ENCODE measurements around the gene NKTR. TPM values are rescaled to one million over a fixed set of nuclear protein-coding genes. Genes with fewer than 3 reads are reported as not detected.

Gene NKTR
- polyA plus RNA-seq, 4 donors: 52.4 to 201 (median 108) TPM

- no peak for DNase-seq (ENCODE audit: low read depth in 4 of 4, low spot score in 2 of 4)
Observed at GRCh38 chr3:42647821-42648459, 47.5 kb downstream of the NKTR start.

- no peak for DNase-seq (ENCODE audit: low read depth in 4 of 4, low spot score in 2 of 4)
Observed at GRCh38 chr3:42649006-42649405, 48.5 kb downstream of the NKTR start.

GRCh38 chr3:42649783-42650182, 49.3 kb downstream of the NKTR start:
- no peak for DNase-seq (ENCODE audit: low read depth in 4 of 4, low spot score in 2 of 4)

DNA sequence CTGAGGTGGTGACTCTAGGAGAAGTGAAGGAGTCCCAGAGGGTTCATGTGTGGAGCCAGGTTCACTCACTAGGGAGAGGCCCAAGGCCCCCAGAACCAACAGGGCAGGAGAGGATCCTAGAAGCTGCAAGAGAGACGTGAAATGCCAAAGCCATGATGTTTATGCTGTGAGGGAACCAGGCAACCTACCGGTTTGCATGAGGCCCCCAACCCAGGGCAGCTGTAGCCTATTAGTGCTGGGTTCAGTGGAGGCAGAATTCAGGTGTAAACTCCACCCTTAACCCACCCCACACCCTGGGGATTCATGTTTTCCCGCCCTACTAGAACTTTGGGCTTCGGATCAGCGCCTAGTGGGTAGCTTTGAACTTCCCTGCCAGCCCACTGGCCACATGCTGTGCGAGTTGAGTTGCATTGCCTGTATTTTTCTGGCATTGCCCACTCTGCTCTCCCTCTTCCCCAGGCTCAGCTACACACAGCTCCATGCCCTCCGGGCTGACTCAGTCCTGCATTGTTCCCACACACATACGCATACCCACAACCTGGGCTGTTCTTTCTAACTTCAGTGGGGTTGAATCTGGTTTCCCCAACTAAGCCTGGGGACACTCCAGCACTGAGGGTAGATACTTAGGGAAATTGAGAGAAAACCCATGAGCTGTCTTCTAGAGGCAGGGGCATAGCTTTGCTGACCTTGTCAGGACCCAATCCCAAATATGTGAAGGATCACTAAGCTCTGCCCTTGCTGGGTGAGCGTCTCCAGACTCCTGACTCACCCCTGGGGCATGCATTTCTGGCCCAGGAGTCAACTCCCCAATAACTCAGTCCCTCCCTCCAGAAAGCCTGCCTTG, 51.0 kb downstream of the NKTR start:
- DNase-seq (ENCODE audit: low read depth in 4 of 4, low spot score in 2 of 4): no peak

DNA sequence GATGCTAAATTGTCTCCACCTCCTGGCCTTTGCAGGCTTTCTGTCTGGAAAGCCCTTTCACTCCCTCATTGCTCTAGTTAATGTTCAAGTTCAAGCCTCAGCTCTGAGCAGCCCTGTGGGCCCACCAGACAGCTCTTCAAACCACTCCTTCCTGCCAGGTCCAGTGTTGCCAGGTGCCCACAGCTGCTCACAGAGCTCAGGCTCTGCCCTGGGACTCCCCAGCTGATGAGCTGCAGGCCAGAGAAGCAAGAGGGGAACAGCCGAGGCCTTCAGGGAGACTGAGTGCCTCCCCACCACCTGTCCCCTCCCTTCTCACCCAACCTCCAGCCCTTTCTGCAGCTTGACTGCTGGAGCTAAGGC, 51.7 kb downstream of the NKTR start:
- DNase-seq (ENCODE audit: low read depth in 4 of 4, low spot score in 2 of 4): no peak

GRCh38 chr3:42652611-42653302, 52.3 kb downstream of the NKTR start:
- no peak for DNase-seq (ENCODE audit: low read depth in 4 of 4, low spot score in 2 of 4)

DNA sequence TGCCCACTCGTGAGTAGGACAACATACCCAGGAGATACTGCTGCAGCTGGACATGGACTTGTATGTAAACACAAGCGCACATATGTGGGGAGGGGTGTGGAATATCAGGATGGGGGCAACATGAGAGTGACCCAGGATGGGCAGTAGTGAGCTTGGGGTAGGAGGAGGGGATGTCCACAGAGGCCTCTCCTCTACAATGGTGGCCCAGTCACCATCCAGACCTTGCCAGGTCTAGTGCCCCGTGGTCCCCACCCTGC, 52.7 kb downstream of the NKTR start:
- no peak for DNase-seq (ENCODE audit: low read depth in 4 of 4, low spot score in 2 of 4)

GRCh38 chr3:42653560-42654330, 53.3 kb downstream of the NKTR start, which contains the start of gene ZBTB47:
TSS of gene ZBTB47 (plus strand) at chr3:42653697. CDS start at chr3:42658356, 4,659 bp downstream.
- no peak for DNase-seq (ENCODE audit: low read depth in 4 of 4, low spot score in 2 of 4)

- peak in 2 of 4 donors; percentile 41 to 48 for DNase-seq (ENCODE audit: low read depth in 4 of 4, low spot score in 2 of 4)
Observed at GRCh38 chr3:42654331-42655201, 54.1 kb downstream of the NKTR start.

DNA sequence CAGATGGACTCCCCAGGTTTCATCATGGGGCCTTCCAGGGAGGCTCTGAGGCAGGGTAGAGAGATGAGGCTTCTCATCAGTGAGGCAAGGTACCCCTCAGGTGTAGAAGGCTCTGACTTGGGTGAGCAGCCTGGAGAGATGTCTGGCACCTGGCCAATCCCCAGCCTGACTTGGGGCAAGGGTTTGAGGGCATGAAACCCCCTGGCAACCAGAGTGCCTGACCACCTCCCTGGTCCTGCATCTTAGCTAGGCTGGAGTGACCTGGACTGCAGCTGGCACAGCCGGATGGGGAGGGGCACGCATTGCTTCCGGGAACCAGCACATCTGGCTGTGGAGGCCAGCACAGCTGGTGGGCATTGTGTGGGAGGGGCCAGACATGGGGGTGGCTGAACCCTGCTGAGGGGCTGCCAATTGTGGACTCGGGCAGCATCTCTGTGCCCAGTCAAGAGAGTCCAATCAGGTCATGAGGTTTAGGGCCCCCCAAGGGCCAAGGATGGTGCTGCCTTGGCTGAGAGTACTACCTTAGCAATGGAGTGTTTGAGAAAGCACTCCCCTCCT, 54.9 kb downstream of the NKTR start:
- no peak for DNase-seq (ENCODE audit: low read depth in 4 of 4, low spot score in 2 of 4)

DNA sequence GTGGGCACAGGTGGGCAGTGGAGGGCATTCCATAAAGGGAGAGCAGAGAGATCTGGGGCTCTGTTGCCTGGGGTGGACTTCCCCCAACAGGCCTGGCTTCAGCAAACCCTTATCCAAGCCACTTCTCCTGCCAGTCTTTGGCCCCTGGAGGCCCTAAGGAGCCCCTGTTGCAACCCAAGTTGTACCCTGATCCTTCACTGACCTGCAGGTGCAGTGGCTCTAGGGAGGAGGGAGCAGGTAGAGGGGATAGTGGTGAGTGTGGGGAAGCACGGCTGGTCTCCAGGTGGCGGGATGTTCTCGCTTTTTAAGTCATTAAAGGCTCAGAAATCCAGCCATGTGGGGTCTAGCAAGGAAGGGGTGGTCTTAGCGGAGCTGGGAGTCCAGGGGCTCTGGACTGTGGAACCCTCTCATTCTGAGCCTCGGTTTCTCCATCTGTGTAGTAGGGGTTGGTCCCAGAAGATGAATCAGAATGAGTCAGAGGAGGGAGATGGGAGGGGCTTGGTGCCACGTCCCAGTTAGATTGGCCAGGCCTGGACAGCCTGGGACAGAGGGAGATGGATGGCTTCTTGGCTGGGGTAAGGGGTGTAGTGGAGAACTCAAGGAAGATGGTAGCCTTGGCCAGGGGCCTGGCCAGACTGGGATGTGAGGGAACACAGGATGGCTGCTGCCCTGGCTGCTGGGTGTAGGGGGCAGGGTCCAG, 55.6 kb downstream of the NKTR start:
- DNase-seq (ENCODE audit: low read depth in 4 of 4, low spot score in 2 of 4): no peak

DNA sequence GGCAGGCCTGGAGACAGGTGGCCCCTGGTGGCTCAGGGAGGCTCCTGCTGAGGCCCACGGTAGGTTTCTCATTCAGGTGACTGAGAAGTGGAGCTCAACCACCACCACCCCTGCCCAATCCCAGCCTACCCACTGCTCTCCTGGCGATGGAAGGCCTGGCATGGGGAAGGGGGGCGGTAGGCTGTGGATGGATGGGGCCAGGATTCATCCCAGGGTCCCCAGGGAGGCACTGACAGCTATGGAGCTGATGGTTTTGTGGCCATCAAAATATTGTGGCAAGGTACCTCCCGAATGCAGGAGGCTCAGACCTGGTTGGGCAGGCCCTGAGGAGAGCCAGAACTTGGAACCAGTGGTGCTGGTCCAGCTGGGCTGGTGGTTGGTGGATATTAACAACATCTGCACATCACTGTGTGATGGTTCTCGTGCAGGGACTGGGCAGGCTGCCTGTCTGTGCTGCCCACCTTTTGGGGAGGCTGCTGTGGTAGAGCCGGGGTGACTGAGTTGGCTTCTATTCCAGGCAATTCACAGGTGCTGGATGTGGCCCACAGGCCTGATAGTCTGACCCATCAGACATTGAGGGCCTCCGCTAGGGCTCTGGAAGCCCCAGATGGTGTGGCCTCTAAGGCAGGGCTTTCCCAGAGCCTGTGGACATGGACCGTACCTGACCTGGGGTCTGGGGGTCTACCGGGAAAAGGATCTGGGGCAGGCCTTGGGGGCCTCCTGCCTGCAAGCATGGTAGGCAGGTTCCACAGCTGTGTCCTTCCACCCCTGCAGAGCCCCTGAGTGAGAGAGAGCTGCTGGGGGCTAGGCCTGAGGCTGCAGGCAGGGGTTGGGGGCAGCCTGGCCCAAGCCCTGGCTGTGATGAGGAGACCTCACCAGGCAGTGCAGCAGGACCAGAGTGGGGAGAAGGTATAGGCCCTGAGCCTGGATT, 56.5 kb downstream of the NKTR start:
- DNase-seq (ENCODE audit: low read depth in 4 of 4, low spot score in 2 of 4): no peak

DNA sequence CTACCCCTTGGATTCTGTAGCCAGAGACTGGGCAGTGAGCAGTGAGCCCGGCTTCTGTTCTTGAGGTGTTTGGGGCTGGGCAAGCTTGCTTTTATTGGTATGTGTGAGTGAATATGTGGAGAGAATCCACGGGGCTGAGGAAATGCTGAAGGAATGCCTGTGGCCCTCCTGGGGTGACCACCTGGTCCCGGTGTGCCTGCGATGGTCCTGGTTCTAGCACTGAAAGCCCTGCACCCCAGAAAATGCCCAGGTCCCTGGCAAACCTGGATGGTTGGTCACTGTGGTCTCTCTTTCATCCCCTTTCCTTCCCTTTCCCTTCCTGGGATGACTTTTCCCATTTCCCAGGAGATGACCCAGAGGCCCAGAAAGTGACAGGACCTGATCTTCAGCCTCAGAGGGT, 57.2 kb downstream of the NKTR start:
- DNase-seq (ENCODE audit: low read depth in 4 of 4, low spot score in 2 of 4): no peak

DNA sequence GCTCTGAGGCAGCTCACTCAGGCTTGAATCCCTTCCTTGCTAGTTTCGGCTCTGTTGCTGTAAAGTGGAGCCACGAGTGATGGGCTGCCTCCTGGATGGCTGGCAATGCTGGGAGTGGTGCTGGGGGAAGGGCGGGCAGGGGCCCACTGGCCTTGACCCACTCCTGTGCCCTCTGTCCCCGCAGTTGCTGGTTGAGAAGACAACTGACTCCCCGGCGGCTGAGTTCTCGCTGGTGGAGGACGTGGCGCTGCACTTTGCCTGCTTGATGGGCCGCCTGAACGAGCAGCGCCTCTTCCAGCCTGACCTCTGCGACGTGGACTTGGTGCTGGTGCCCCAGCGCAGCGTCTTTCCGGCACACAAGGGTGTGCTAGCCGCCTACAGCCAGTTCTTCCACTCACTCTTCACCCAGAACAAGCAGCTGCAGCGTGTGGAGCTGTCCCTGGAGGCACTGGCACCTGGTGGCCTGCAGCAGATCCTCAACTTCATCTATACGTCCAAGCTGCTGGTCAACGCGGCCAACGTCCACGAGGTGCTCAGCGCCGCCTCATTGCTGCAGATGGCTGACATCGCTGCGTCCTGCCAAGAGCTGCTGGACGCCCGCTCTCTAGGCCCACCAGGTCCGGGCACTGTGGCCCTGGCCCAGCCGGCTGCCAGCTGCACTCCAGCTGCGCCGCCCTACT, 57.7 kb downstream of the NKTR start:
- DNase-seq (ENCODE audit: low read depth in 4 of 4, low spot score in 2 of 4): no peak

- DNase-seq (ENCODE audit: low read depth in 4 of 4, low spot score in 2 of 4): no peak
Observed at GRCh38 chr3:42658771-42659390, 58.4 kb downstream of the NKTR start.

DNA sequence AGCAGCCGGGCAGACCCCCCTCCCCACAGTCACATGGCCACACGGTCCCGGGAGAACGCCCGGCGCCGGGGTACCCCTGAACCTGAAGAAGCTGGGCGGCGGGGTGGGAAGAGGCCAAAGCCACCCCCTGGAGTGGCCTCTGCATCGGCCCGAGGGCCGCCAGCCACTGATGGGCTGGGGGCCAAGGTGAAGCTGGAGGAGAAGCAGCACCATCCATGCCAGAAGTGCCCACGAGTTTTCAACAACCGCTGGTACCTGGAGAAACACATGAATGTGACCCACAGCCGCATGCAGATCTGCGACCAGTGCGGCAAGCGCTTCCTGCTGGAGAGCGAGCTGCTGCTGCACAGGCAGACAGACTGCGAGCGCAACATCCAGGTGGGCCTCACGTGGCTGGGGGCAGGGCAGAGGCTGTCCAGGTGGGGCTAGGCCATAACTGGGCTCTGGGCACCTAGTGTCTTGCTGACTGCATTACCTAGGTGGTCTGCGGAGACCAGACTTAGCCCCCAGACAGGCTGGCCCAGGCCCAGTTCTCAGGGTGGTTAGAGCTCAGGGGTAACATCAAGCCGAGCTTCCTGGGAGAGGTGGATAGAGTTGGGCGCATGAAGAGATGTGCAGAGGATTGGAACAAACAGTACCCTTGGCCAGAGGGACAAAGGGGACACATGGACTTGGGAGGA, 59.1 kb downstream of the NKTR start:
- no peak for DNase-seq (ENCODE audit: low read depth in 4 of 4, low spot score in 2 of 4)

Data from left renal cortex interstitium (tissue), 4 donors.